K562 (cell line): ENCODE measurements around the gene RAD1. TPM values are rescaled to one million over a fixed set of nuclear protein-coding genes. Genes with fewer than 3 reads are reported as not detected.

Experiments used
- ATF7 ChIP-seq: fragments of 450-650 bp; IDR thresholded peaks from 2 replicates; pipeline ENCODE4 v1.7.1; 2014; ENCODE audit warnings: mild to moderate bottlenecking, moderate library complexity
- CHD4 ChIP-seq: fragments of 200-600 bp; sonication (generic); IDR thresholded peaks from 3 replicates; pipeline ENCODE4 v1.6.1; 2012; ENCODE audit warnings: low read depth, mild to moderate bottlenecking, mixed read lengths, low read length, inconsistent platforms; ENCODE audit not compliant: insufficient read depth, insufficient replicate concordance, poor library complexity, severe bottlenecking
- DIDO1 ChIP-seq: fragments of 450-650 bp; IDR thresholded peaks from 2 replicates; pipeline ENCODE4 v1.6.1; 2016; ENCODE audit warnings: low read depth, missing biosample characterization, missing genetic modification characterization
- GATA2 ChIP-seq: sonication (generic); formaldehyde crosslinking; IDR thresholded peaks from 2 replicates; pipeline ENCODE4 v1.4.0; 2020; ENCODE audit warnings: mild to moderate bottlenecking, missing genetic modification reagents
- NR3C1 ChIP-seq: sonication (generic); formaldehyde crosslinking; IDR thresholded peaks from 2 replicates; pipeline ENCODE4 v1.8.1; 2022; ENCODE audit warnings: missing genetic modification reagents
- RCOR1 ChIP-seq, 2 experiments: IDR thresholded peaks; 2 replicates each; pipeline ENCODE4 v1.6.1; 2012; ENCODE audit warnings: low read depth in 2 of 2, low read length in 2 of 2, borderline replicate concordance in 1 of 2, improper control_type of control experiment in 1 of 2
- SFPQ ChIP-seq: fragments of 200-400 bp; formaldehyde crosslinking; IDR thresholded peaks from 2 replicates; pipeline ENCODE4 v1.6.1; 2017; ENCODE audit warnings: mild to moderate bottlenecking, low read depth, low read length, moderate library complexity
- TARDBP ChIP-seq: fragments of 450-650 bp; IDR thresholded peaks from 2 replicates; pipeline ENCODE4 v1.6.1; 2016
- TCFL5 ChIP-seq: fragments of 250-450 bp; sonication (Bioruptor Pico); conservative IDR thresholded peaks from 2 replicates; pipeline ENCODE4 v1.6.1; 2021; ENCODE audit warnings: mild to moderate bottlenecking, moderate library complexity, matching md5 sums
- TRIM24 ChIP-seq, 2 experiments: fragments of 450-650 bp; IDR thresholded peaks; 2 replicates each; pipeline ENCODE4 v1.6.1; 2016
- U2AF1 ChIP-seq: fragments of 200-400 bp; formaldehyde crosslinking; optimal IDR thresholded peaks from 2 replicates; pipeline ENCODE3; 2017; ENCODE audit warnings: mild to moderate bottlenecking, low read depth, low read length, moderate library complexity
- ZBTB17 ChIP-seq: fragments of 450-650 bp; formaldehyde crosslinking; IDR thresholded peaks from 2 replicates; pipeline ENCODE4 v1.4.0; 2020; ENCODE audit warnings: mild to moderate bottlenecking
- ZNF518B ChIP-seq: fragments of 250-450 bp; sonication (Bioruptor Pico); IDR thresholded peaks from 2 replicates; pipeline ENCODE4 v1.5.0; 2021; ENCODE audit warnings: mild to moderate bottlenecking, moderate library complexity
- ZNF639 ChIP-seq, 2 experiments: fragments of 200-800 bp in 1 of 2; sonication (Bioruptor generic) in 1 of 2; sonication (generic) in 1 of 2; formaldehyde crosslinking in 1 of 2; IDR thresholded peaks in 1 of 2; conservative IDR thresholded peaks in 1 of 2; 2 replicates each; pipeline versions ENCODE4 v1.5.0 to v1.6.1; 2016 to 2020; ENCODE audit warnings: missing compliant biosample characterization in 1 of 2, missing genetic modification characterization in 1 of 2, missing genetic modification reagents in 1 of 2
- ZNF75A ChIP-seq: fragments of 450-650 bp; formaldehyde crosslinking; IDR thresholded peaks from 2 replicates; pipeline ENCODE4 v1.4.0; 2020; ENCODE audit warnings: mild to moderate bottlenecking
- ZNF778 ChIP-seq: fragments of 450-650 bp; formaldehyde crosslinking; IDR thresholded peaks from 2 replicates; pipeline ENCODE4 v1.4.0; 2020; ENCODE audit warnings: mild to moderate bottlenecking, moderate library complexity
- polyA plus RNA-seq, 8 experiments: library from polyadenylated mRNA; depleted of rRNA in 4 of 8; stranded (reverse) in 5 of 8; unstranded in 3 of 8; fragments of >200 nt; fragmentation: Nextera tagmentation in 2 of 8; fragmentation: Illumina TruSeq in 1 of 8; extraction: Ambion mirVana in 2 of 8; extraction: Trizol in 1 of 8; gene quantifications; 2 replicates each; pipeline versions ENCODE4 v1.2.1 to v1.2.3, GENCODE V29; 2011 to 2014; ENCODE audit warnings: inconsistent platforms in 1 of 8, missing spikeins in 1 of 8
- total RNA-seq, 7 experiments: library from RNA; depleted of rRNA in 6 of 7; stranded (reverse); fragments of >200 nt in 6 of 7; fragmentation: Illumina TruSeq in 2 of 7; extraction: Trizol in 2 of 7; gene quantifications; 2 replicates each; pipeline versions ENCODE4 v1.2.1 to v1.2.3, GENCODE V29; 2011 to 2021; ENCODE audit warnings: low replicate concordance in 1 of 7

Gene RAD1
- total and polyA plus RNA-seq, 9 of the 15 experiments (the other 6 are each of a cell fraction or from before 2014, with no cell fraction given): 44.5 to 148 (median 60.8) TPM

GRCh38 chr5:34915139-34915855, at the start of gene RAD1, which contains the start of gene BRIX1 (continued):
- TF ChIP-seq SFPQ (no peak), TARDBP (peak; percentile 3; the same call in 1 of the 2 replicates), RCOR1 (IDR thresholded peaks at IDR 0.05; ENCODE audit: borderline replicate concordance in 1 of 2, low read depth in 2 of 2, low read length in 2 of 2) (peak in 1 of 2 experiments; percentile 76; a peak in 2 of 4 replicates), TCFL5 (CRISPR knock-in tag) (no peak), ZNF778 (no peak), ZNF639 (CRISPR knock-in tag; conservative IDR thresholded peaks at IDR 0.05 in 1 of 2, IDR thresholded peaks at IDR 0.05 in 1 of 2) (peak in 1 of 2 experiments; percentile 97; a peak in 2 of 4 replicates), ZNF518B (CRISPR knock-in tag) (no peak), ZBTB17 (CRISPR knock-in tag) (peak; percentile 97), GATA2 (CRISPR knock-in tag) (no peak), CHD4 (no peak), ATF7 (peak; percentile 89), ZNF75A (CRISPR knock-in tag) (no peak), DIDO1 (peak; percentile 92), TRIM24 (IDR thresholded peaks at IDR 0.05) (peak in 1 of 2 experiments; percentile 71; a peak in 2 of 4 replicates), U2AF1 (peak; percentile 36), NR3C1 (CRISPR knock-in tag) (no peak)
